Natural killer cell treated with Interleukin-12 subunit alpha and Interleukin-12 subunit beta and Interleukin-15 and Interleukin-18, amount 100 ng/mL, for 72 hours (primary cell): ENCODE results near the gene PPARD. TPM values are rescaled to one million over a fixed set of nuclear protein-coding genes. Genes with fewer than 3 reads are reported as not detected.

Experiments used
- ATAC-seq, 2 donors: fragments of 150-1000 bp; cut with Tn5 transposase in 1 of 2; sonication (Bioruptor Pico), chemical (Tn5 transposase) in 1 of 2; 2 replicates each; pipeline ENCODE4 v1.10.0; 2021
- DNase-seq: peaks from one replicate; pipeline ENCODE4 v3.0.0; 2022; ENCODE audit warnings: low spot score
- H3K27ac Mint-ChIP-seq, 2 donors: 1 replicate in 1 of 2; 2 replicates in 1 of 2; pipeline ENCODE4 v1.8.0; 2022; ENCODE audit warnings: mixed read lengths in 2 of 2, mild to moderate bottlenecking in 1 of 2, moderate library complexity in 1 of 2
- H3K27me3 Mint-ChIP-seq, 2 donors: 1 replicate in 1 of 2; 2 replicates in 1 of 2; pipeline ENCODE4 v1.8.0; 2022; ENCODE audit warnings: mixed read lengths in 2 of 2
- H3K36me3 Mint-ChIP-seq: one replicate; pipeline ENCODE4 v1.8.0; 2022; ENCODE audit warnings: mixed read lengths
- H3K4me1 Mint-ChIP-seq, 2 donors: 1 replicate in 1 of 2; 2 replicates in 1 of 2; pipeline ENCODE4 v1.8.0; 2022; ENCODE audit warnings: low read depth in 2 of 2, mixed read lengths in 2 of 2, mild to moderate bottlenecking in 1 of 2
- H3K4me3 Mint-ChIP-seq: one replicate; pipeline ENCODE4 v1.8.0; 2022; ENCODE audit warnings: mixed read lengths
- H3K9me3 Mint-ChIP-seq: 2 replicates; pipeline ENCODE4 v1.8.0; 2022; ENCODE audit warnings: mixed read lengths
- total RNA-seq, 2 donors: library from RNA; stranded (reverse); gene quantifications; one replicate each; pipeline ENCODE4 v1.2.3, GENCODE V29; 2022

The PPARD gene
- total RNA-seq, 2 donors from 2014 or later, result 19.6 to 19.9 TPM

DNA sequence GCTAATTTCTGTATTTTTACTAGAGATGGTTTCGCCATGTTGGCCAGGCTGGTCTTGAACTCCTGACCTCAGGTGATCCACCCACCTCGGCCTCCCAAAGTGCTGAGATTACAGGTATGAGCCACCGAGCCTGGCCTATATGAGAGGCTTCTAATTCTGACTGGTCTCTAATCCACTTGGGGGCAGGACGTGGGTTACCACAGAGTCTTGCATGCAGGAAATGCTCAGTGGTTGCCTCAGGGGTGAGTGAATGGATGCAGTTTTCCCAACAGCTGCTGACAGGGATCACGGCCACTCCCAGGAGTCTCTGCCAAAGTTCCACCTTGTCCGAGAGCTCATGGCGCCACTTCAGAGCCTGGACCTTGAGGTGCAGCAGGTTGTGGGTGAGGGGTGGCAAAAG is 103.3 kb downstream of the PPARD start:
- ATAC-seq (peak; percentile 49 to 61), DNase-seq (no peak)
- Mint-ChIP-seq H3K27ac (peak overlapping the region in 1 of 2 donors; percentile 27), H3K4me1 (peaks cover 0 to 5% of the 10 kb centered on the region in 2 donors), H3K4me3 (no peak overlapping the region), H3K9me3 (no peaks in the 10 kb centered on the region), H3K27me3 (no peaks in the 10 kb centered on the region), H3K36me3 (no peaks in the 10 kb centered on the region)

DNA sequence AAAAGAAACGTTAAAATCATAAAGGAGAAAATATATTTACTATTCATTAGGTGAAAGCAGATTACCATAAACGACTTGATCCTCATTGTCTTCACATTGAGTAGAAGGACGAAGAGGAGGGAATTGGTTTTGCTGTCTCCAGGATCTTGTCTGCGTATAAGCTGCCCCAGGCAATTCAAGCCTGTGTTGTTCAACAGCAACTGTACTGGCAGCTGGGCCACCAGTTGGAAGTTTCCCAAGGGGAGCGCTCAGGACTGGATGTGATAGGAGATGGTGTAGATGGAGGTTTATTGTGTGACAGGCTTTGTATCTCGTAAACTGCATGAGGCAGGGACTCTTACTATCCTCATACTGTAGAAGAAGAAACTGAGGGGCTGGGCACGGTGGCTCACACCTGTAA is 105.8 kb downstream of the PPARD start:
- no peak overlapping the region for H3K4me3 Mint-ChIP-seq
- ATAC-seq (no peak), DNase-seq (no peak)
- no peaks in the 10 kb centered on the region for H3K27me3 Mint-ChIP-seq
- no peaks in the 10 kb centered on the region for H3K36me3 Mint-ChIP-seq
- no peaks in the 10 kb centered on the region for H3K9me3 Mint-ChIP-seq
- no peak overlapping the region for H3K27ac Mint-ChIP-seq
- H3K4me1 Mint-ChIP-seq, result peaks cover 13 to 15% of the 10 kb centered on the region in 2 donors

DNA sequence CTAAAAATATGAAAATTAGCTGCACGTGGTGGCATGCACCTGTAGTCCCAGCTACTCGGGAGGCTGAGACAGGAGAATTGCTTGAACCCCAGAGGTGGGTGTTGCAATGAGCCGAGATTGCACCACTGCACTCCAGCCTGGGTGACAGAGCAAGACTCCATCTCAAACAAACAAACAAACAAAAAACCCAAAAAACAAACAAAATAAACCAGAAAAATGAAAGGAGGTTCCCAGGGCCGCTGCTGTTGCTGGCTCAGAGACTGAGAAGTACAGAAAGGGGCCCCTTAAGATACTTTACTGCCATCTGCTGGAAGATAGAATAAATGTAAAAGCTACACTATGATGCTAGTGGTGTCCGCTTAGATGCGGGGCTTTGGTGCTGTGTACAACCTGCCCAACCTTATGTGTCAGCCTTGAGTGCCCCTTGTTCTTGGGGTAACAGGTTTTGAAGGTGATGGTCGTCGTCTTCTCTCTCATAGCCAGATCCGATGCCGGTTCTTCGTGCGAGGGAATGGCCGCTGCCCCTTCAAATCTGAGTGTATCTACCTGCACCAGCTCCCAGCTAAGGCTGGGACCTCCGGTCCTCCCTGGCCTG is 107.0 kb downstream of the PPARD start:
- Mint-ChIP-seq H3K36me3 (no peaks in the 10 kb centered on the region), H3K4me3 (no peak overlapping the region), H3K4me1 (peaks cover 16 to 17% of the 10 kb centered on the region in 2 donors), H3K27ac (no peak overlapping the region), H3K9me3 (no peaks in the 10 kb centered on the region), H3K27me3 (no peaks in the 10 kb centered on the region)
- no peak for DNase-seq
- peak; percentile 56 to 62 for ATAC-seq

DNA sequence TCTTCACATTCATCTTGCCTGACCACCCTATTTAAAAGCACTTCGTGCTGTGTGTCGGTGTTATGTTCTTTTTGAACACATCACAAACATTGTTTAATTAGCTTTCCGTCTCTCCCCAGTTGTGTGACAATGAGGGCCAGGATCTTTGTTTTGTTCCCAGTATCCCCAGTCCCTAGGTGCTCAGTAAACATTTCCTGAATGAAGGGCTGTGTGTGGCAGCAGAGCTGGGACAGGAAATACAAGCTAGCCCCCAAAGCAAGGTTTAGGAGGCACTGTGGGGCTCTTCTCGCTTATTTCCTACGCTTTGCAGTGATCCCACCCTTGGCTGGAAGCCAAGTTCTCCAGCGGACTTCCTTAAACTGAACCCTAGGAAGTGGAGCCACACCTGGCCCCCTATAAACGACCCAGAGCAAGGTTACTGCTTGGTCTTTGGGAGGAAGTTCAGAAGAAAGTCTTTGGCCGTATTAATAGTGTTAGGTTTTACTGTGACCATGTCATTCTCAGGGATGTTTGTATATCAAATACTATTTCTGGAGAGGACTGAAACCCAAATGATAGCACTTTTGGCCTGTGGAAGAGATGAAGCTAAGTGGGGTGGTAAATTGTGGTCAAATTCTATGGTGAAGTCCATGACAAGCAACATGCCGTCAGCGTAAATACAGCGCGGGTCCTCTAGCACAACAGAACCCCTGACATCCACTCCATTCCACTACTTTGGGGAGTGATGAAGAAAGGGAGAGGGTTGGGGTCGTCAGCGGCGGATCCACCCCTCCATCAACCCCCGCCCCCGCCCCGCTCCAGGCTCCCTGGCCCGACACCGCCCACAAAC is 109.2 kb downstream of the PPARD start:
- Mint-ChIP-seq H3K4me3 (peak overlapping the region; percentile 82), H3K9me3 (no peaks in the 10 kb centered on the region), H3K4me1 (peaks cover 16 to 30% of the 10 kb centered on the region in 2 donors), H3K36me3 (no peaks in the 10 kb centered on the region), H3K27ac (peak overlapping the region; percentile 7 to 76), H3K27me3 (no peaks in the 10 kb centered on the region)
- ATAC-seq (no peak), DNase-seq (no peak)

DNA sequence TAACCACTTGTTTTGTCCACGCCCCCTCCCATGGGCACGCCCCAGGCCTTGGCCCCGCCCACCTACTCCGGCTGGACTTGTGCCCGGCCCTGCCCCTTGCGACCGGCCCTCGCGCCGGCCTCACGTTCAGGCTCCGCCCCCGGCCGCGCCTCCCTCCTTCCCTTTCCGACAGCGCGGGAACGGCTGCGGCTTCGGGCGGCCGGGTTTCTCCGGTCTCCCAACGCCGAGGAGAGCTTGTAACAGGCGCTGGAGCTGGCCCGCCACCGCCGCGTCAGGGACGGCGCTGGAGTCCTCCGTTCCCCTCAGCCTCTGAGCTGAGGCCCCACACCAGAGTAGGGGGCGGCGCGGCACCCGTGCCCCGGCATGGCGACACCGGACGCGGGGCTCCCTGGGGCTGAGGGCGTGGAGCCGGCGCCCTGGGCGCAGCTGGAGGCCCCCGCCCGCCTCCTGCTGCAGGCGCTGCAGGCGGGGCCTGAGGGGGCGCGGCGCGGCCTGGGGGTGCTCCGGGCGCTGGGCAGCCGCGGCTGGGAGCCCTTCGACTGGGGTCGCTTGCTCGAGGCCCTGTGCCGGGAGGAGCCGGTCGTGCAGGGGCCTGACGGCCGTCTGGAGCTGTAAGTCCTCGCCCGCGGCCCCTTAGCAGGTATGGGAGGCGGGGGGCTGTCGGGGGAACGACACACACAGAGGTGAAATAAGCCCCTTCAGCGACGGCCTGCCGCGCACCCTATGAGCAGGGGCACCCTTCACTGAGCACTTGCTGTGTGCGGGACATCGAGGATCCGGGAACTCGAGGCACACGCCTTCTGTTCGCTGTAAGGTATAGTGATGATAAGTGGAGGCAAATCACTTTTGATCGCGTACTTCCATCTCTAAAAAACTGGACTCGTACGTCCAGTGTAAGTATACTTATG is 110.1 kb downstream of the PPARD start, which contains the start of gene FANCE:
Gene FANCE, plus strand, starts transcription at position 156 of the 908 bp plus-strand sequence. Its CDS starts 208 bp downstream, at position 364.
- H3K9me3 Mint-ChIP-seq, result no peaks in the 10 kb centered on the region
- H3K27ac Mint-ChIP-seq, result peak within 1 kb of the TSS; percentile 28 to 76
- no peaks in the 10 kb centered on the region for H3K27me3 Mint-ChIP-seq
- peaks cover 16 to 30% of the 10 kb centered on the region in 2 donors for H3K4me1 Mint-ChIP-seq
- DNase-seq (peak; percentile 97), ATAC-seq (peak; percentile 97 to 98)
- H3K4me3 Mint-ChIP-seq, result peak within 1 kb of the TSS; percentile 88
- H3K36me3 Mint-ChIP-seq, result no peaks in the 10 kb centered on the region

DNA sequence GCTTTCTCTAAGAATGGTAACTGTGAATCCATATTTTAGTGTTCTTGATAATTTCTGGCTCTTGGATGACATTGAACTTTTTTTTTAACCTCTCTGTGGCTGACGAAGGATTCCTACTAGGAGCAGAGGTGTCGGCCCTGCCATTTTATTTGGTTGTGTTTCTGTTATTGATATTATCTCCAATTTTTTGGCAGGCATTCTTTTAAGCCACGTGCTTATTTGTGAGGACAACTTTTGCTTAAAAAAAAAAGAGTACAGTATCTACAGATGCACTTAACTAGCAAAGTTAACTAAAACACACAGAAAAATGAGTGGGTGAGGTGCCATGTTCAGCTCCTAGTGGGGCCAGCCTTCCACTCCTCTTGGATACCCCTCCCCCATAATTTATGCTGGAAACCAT is 110.9 kb downstream of the PPARD start:
- no peak for ATAC-seq
- H3K9me3 Mint-ChIP-seq, result no peaks in the 10 kb centered on the region
- DNase-seq, result no peak
- H3K4me1 Mint-ChIP-seq, result peaks cover 16 to 30% of the 10 kb centered on the region in 2 donors
- H3K36me3 Mint-ChIP-seq, result no peaks in the 10 kb centered on the region
- peak overlapping the region; percentile 28 to 64 for H3K27ac Mint-ChIP-seq
- H3K4me3 Mint-ChIP-seq, result peak overlapping the region; percentile 88
- no peaks in the 10 kb centered on the region for H3K27me3 Mint-ChIP-seq

DNA sequence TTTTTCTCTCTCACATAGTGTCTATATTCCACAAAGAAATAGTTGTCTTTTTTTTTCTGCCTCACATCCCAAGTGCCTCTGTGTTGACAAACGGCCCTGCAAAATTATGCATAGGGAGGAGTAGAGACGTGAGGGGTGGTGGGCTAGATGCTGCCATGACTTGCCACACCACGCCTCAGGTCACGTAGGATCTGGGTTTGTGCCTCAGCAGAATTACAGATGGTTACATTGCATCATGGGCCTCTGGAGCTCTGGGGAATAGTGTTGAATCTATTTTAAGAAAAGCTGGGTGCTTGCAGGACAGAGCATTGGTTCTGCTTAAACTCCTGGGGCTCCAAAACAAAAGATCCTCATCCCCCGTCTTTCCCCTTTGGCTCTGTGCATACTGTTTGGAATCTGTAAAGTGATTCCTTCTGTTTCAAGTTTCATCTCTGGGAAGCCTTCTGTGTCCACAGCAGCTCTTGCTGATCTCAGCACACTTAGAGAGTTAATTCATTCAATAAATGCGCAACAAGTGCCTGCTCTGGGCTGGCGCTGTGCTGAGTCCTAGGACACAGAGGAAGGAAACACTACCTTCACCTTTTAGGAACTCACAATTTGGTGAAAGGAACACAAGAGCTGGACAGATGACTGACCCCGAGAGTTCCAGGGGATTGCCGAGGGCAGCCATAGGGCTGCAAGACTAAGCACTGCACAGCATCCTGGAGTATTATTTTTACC is 112.2 kb downstream of the PPARD start:
- no peak for ATAC-seq
- H3K36me3 Mint-ChIP-seq, result peaks cover 5% of the 10 kb centered on the region
- no peak overlapping the region for H3K27ac Mint-ChIP-seq
- H3K27me3 Mint-ChIP-seq, result no peaks in the 10 kb centered on the region
- H3K4me1 Mint-ChIP-seq, result peaks cover 12 to 30% of the 10 kb centered on the region in 2 donors
- H3K4me3 Mint-ChIP-seq, result peak overlapping the region; percentile 88
- no peak for DNase-seq
- no peaks in the 10 kb centered on the region for H3K9me3 Mint-ChIP-seq

DNA sequence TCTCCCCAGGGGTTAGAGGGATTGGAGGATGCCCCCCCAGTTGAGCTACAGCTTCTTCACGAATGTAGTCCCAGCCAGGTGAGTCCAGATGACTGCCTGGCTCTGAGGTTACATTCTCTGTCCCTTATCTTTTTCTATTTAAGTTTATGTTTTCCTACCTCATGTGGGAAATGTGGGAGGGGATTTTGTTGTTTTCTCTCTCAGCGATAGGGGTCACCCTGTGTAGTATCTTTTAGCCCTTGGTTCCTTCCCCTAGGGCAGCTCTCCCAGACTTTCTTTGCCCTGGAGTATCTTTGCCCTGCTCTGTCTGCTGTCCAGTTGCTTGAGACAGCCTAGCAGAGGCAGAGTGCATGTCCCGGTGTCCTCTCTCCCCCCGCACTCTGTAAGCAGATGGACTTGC is 115.5 kb downstream of the PPARD start:
- no peaks in the 10 kb centered on the region for H3K27me3 Mint-ChIP-seq
- peaks cover 3 to 20% of the 10 kb centered on the region in 2 donors for H3K4me1 Mint-ChIP-seq
- no peak overlapping the region for H3K4me3 Mint-ChIP-seq
- no peak for DNase-seq
- H3K36me3 Mint-ChIP-seq, result peaks cover 5% of the 10 kb centered on the region
- H3K27ac Mint-ChIP-seq, result no peak overlapping the region
- no peaks in the 10 kb centered on the region for H3K9me3 Mint-ChIP-seq
- no peak for ATAC-seq

DNA sequence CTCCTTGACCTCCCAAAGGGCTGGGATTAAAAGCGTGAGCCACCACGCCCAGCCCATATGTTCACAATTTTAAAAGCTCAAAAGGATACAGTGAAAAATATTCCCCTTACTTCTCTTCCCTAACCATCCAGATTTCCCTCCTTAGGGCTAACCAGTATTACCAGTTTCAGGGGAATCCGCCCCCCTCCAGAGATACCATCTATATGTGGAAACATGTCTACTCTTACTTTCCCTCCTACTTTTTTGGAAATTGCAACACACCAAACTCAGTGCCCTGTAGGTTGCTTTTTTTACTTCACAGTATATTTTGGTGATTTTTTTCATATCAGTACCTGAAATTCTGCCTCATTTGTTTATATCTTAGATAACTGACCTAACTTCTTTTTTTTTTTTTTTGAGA is 118.9 kb downstream of the PPARD start:
- Mint-ChIP-seq H3K9me3 (no peaks in the 10 kb centered on the region), H3K4me1 (no peaks in the 10 kb centered on the region), H3K27me3 (no peaks in the 10 kb centered on the region), H3K27ac (no peak overlapping the region), H3K4me3 (no peak overlapping the region), H3K36me3 (peaks cover 5% of the 10 kb centered on the region)
- no peak for DNase-seq
- ATAC-seq, result no peak

DNA sequence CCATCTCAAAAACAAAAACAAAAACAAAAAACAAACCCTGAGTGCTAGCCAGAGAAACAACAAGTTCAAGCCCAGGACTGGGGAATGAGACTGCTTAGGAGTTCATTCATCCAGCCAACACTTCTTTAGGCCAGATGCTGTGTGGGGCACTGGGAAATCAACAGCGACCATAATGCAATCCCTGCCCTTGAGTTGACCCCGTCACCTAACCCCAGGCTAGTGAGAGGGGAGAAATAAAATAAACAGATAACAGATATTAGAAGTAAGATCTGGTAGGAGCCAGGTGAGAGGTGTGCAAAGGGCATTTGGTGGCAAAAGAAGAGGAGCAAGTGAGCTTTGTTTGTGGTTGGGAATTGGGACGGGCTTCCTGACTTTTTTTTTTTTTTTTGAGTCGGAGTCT is 120.9 kb downstream of the PPARD start:
- ATAC-seq (no peak), DNase-seq (no peak)
- no peaks in the 10 kb centered on the region for H3K27me3 Mint-ChIP-seq
- H3K9me3 Mint-ChIP-seq, result no peaks in the 10 kb centered on the region
- peaks cover 8 to 9% of the 10 kb centered on the region in 2 donors for H3K4me1 Mint-ChIP-seq
- H3K27ac Mint-ChIP-seq, result no peak overlapping the region
- no peak overlapping the region for H3K4me3 Mint-ChIP-seq
- peaks cover 5% of the 10 kb centered on the region for H3K36me3 Mint-ChIP-seq

DNA sequence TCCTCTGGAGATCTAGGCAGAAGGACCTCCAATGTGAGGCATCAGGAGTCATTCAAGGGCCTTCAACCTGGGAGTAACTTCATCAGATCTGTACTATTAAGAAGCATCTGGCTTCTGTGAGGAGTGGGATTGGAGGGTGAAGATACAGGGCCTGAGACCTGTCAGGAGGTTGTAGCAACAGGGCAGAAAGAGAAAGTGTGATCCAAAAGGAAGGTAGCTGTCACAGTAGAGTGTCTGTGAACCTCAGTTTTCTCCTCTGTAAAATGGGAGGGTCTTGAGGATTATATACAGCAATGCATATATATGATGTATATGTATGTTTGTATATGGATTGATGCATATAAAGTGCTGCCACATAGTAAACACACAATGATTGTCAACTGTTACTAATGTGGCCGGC is 123.3 kb downstream of the PPARD start:
- Mint-ChIP-seq H3K27me3 (no peaks in the 10 kb centered on the region), H3K9me3 (no peaks in the 10 kb centered on the region), H3K4me3 (no peak overlapping the region), H3K4me1 (peaks cover 22 to 24% of the 10 kb centered on the region in 2 donors), H3K36me3 (peaks cover 16% of the 10 kb centered on the region), H3K27ac (no peak overlapping the region)
- DNase-seq, result no peak
- no peak for ATAC-seq

DNA sequence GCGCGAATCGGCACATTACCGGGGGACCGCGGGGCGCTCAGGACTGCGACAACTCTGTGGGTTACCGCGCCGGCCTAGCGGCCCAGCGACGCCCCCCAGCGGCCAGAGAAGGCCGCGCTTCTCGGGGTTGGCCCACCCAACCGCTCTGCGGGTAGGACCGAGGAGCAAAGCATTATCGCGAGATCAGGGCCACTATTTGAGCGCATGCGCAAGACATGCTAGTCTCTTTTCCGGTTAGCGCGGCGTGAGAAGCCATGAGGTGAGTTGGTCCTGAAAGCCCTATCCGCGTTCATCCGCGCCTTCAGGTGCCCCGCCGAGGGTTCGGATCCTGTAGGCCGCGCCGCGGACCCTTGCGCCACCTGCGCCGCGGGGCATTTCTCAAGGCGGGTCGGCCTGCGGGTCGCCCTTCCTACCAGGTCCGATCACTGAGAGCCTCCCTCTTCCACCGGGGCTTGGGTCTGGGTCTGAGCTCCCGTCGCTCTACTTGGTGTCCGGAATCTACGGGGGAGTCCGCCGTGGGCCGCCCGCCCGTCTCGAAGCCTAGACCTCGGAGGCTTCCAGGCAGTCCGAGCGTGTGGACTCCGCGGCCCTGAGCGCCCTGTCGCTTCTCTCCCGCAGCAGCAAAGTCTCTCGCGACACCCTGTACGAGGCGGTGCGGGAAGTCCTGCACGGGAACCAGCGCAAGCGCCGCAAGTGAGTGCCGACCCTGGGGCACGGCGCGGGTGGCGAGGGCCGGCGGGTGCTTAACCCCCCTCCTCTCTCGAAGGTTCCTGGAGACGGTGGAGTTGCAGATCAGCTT is 126.0 kb downstream of the PPARD start, which contains the start of gene RPL10A:
Gene RPL10A, plus strand, starts transcription at position 221 of the 799 bp plus-strand sequence. Its CDS starts 34 bp downstream, at position 255.
- no peaks in the 10 kb centered on the region for H3K9me3 Mint-ChIP-seq
- H3K36me3 Mint-ChIP-seq, result peaks cover 25% of the 10 kb centered on the region
- peak within 1 kb of the TSS; percentile 91 to 95 for H3K27ac Mint-ChIP-seq
- peaks cover 25 to 32% of the 10 kb centered on the region in 2 donors for H3K4me1 Mint-ChIP-seq
- no peaks in the 10 kb centered on the region for H3K27me3 Mint-ChIP-seq
- ATAC-seq (peak; percentile 96), DNase-seq (peak; percentile 96)
- peak within 1 kb of the TSS; percentile 96 for H3K4me3 Mint-ChIP-seq
